ENCODE measurements around the gene COLGALT1.
"Not testable (repeated sequence)": the region's sequence is repeated elsewhere in the genome, so short reads cannot be mapped to it uniquely, and the experiment has no call there.

Gene COLGALT1

DNA sequence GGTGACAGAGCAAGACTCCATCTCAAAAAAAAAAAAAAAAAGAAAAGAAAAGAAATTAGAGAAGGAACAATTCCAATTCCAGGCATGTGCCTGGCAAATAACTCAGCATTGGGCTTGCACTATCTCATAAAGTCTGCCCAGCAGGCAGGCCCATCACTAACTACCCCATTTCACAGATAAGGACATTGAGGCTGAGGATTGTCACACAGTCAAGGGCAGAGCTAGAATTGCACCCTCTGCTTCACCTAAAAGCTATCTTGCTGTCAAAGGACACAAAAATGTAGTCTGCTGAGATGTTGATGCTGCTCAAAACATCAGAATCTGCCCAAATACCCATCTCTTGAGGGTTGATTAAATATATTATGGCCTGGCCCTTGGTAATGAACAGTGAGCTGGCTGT is 20.7 kb upstream of the COLGALT1 start:
- DNase-seq = no peak

DNA sequence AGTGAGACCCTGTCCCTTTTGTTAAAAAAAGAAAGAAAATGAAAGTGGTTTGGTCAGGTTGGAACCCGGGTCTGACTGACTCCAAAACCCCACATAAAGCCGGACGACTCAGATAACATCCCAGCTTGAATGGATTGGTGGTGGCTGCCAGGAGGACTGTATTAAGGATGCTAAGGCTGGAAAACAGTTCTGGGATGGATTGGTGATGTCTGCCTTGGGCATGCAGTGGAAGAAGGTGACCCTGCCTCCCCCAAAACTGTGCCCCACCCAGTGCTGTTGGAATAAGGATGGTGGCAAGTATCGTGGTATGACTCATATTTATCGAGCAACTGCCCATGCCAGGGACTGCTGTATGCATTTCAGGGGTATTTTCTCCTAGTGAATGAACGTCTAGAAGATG is 18.5 kb upstream of the COLGALT1 start:
- no peak for DNase-seq

DNA sequence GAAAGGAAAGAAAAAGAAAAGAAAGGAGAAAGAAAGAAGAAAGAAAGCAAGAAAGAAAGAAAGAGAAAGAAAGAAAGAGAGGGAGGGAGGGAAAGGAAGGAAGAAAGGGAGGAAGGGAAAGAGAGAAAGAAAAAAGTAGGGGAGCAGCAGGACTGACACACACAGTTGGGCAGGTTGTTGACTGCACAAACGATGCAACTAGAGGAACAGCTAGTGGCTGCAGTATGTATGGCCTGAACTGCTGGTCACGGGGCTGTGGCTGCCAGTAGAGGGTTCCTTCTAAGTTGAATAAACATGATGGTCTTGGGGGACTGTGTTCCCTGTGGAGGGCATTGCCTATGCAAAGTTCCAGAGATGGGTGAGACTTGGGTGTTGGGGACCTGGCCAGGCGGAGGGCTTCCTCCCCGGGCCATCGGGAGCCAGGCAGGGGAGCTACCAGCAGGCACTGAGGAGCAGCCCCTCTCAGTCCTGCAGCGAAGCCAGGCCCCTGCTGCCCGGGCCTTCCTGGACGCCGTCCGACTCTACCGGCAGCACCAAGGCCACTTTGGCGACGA is 16.7 kb upstream of the COLGALT1 start:
- no peak for DNase-seq

GRCh38 chr19:17539238-17540117 is 16.0 kb upstream of the COLGALT1 start:
- DNase-seq = peak; percentile 91

- no peak for DNase-seq
These were observed 15.3 kb upstream of the COLGALT1 start for GRCh38 chr19:17540174-17540573.

- no peak for DNase-seq
These were observed 14.2 kb upstream of the COLGALT1 start for GRCh38 chr19:17541184-17541759.

DNA sequence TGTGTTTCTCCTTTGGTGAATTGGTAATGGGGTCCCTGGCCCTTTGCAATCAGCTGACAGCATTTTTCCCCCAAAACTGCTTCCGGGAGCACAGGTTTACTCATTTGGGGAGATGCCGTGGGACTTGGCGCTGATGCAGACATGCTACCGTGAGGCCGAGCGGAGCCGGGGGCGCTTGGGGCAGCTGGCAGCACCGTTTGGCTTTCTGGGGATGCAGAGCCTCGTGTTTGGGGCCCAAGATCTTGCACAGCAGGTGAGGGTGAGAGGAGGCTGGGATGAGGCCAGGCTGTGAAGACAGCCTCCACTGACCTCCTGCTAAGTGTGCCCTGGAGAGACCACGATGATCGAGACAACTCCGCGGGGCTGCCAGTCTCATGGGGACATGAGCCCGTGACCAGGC is 13.4 kb upstream of the COLGALT1 start:
- DNase-seq = no peak

DNA sequence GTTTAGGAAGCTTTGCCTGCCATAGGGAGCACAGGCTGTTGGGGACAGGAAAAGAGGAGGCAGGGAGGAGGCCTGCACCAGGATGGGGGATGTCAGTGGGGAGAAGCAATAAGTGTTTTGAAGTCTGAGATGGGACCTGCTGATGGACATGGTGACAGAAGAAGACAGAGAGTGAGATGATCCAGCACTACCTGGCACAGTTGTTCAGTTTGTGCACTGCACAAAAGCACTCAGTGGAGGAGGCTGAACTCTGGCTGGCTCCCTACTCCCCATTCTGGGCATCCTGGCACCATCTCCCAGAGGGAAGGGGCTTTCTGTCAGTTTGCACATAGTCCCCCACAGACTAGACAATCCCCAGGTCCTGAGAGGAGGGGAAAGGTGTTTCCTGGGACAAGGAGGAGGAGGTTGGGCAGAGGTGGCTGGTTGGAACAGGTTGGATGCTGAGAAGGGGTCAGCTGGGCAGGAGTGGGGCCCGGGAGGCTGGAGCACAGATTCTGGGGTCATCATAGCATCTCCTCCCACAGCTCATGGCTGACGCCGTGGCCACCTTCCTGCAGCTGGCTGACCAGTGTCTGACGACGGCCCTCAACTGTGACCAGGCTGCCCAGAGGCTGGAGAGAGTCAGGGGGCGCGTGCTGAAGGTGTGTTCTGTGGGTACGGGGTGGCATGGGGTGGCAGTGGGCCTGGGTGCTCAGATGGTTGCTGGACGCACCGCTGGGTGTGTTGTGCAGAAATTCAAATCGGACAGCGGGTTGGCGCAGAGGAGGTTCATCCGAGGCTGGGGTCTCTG is 12.5 kb upstream of the COLGALT1 start:
- DNase-seq = no peak

- no peak for DNase-seq
These were observed 11.5 kb upstream of the COLGALT1 start for GRCh38 chr19:17543986-17544385.

- no peak for DNase-seq
These were observed 11.0 kb upstream of the COLGALT1 start for GRCh38 chr19:17544418-17544817.

DNA sequence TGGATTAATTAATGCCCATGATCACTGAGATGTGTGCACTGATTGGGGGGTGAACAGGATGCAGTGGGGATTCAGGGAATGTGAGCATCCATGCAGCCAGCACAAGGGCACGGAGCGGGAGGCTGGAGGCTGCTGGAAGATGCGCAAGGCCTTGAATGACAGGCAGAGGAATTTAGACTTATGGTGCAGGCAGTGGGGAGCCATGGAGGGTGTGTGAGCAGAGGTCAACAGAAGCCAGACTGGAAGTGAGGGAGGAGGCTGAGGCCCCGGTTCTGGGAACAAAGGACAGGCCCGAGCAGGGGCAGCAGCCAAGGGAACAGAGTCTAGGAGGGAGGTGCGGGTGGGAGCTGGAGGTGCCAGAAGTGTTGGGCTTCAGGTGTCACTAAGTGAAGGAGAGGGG is 7.3 kb upstream of the COLGALT1 start:
- no peak for DNase-seq

DNA sequence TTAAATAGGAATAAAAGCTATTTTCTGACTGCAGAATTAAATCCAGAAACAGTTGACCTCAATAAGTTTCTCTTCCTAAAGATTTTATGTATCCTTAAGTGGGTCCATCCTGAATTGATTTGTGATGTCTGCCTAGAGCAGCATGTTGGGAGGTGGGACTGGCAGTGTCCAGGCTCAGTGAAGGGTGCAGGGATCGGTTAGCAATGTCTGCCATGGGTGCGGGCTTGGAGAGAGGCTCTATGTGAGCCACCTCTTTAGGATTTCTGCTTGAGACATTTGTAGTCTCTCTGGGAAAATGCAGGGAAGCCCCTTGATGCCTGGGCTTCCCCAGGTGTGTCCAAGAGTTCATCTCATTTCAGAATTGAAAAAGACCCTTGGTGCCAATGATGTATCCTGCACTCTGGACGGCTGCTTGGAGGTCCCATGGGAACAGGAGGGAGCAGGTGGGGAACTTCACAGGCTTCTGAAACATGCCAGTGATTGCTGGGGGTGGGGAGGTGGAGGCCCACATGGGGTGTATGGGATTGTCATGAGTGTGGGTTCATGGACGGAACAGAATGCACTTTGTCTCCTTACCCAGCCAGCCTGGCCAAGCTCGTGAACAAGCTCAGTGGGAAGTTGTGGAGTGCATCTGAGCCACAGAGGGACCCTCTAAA is 6.2 kb upstream of the COLGALT1 start:
- no peak for DNase-seq

DNA sequence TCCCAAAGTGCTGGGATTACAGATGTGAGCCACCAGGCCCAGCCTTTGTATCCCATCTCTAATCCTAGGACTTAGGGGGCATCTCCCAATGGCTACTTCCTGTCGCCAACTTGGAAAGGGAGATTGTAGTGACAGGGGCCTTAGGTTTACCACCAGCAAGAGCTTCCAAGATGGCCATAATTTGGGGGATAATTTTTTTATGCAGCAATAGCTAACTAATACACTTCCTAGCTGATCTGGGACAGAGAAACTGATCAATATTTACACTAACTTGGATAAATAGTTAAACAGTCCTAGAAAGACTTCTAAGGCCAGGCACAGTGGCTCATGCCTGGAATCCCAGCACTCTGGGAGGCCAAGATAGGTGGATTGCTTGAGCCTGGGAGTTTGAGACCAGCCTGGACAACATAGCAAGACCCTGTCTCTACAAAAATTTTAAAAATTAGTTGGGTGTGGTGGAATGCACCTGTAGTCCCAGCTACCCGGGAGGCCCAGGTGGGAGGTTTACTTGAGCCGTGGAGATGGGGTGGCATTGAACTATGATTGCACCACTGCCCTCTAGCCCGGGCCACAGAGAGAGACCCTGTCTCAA is 5.3 kb upstream of the COLGALT1 start:
- DNase-seq = no peak

DNA sequence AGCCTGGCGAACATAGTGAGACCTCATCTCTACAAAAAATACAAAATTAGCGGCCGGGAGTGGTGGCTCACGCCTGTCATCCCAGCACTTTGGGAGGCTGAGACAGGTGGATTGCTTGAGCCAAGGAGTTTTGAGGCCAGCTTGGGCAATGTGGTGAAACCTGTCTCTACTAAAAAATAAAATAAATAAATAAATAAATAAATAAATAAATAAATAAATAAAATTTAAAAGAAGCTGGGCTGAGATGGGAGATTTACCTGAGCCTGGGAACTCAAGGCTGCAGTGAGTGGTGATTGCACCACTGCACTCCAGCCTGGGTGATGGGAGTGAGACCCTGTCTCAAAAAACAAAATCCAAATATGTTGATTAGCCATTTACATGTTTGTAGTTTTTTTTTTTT is 2.7 kb upstream of the COLGALT1 start:
- DNase-seq = not testable (repeated sequence)

GRCh38 chr19:17553256-17553655 is 2.2 kb upstream of the COLGALT1 start:
- DNase-seq = peak; percentile 90

DNA sequence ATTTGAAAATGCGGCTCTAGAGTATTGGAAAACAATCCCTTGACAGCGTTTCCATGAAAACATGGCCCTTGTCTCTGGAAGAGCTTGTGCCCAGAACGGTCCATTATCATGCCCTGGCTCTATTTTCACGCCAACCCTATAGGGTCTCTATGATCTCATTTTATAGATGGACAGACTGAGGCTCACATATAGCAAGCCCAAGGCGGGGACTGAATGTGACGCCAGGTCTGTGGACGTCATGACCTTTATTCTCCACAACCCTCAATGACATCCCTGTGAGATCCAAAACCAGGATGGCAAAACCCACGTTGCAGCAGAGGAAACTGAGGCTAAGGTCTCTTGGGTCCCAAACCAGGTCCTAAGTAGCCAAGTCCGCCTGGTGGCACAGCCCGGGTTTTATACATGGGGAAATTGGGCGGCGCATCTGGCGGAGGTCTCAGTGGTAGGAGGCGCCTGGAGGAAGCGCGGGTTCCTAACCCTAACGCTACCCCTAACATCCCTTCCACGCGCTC is 425 bp upstream of the COLGALT1 start:
- no peak for DNase-seq

- DNase-seq = peak; percentile 33
These were observed 722 bp downstream of the COLGALT1 start for GRCh38 chr19:17555929-17556813.

- DNase-seq = no peak
These were observed 1.5 kb downstream of the COLGALT1 start for GRCh38 chr19:17556995-17557394.

GRCh38 chr19:17557466-17557865 is 2.0 kb downstream of the COLGALT1 start:
- DNase-seq = no peak

GRCh38 chr19:17560205-17560595 is 4.8 kb downstream of the COLGALT1 start:
- peak; percentile 74 for DNase-seq

GRCh38 chr19:17562097-17562496 is 6.6 kb downstream of the COLGALT1 start:
- no peak for DNase-seq
